IPS DF 4.7 (cell line): Measurements from ENCODE around the gene KCNK17.

Source experiments
- DNase-seq: peaks from one replicate; pipeline ENCODE4 v3.0.0-alpha.2; 2013; ENCODE audit warnings: low spot score; ENCODE audit errors: extremely low read depth

Gene KCNK17

GRCh38 chr6:39268721-39269120, 45.5 kb downstream of the KCNK17 start:
- no peak for DNase-seq

- no peak for DNase-seq
Measured at GRCh38 chr6:39268171-39268570, 46.0 kb downstream of the KCNK17 start.

- no peak for DNase-seq
Measured at GRCh38 chr6:39266782-39267355, 47.4 kb downstream of the KCNK17 start.

- DNase-seq = no peak
Measured at GRCh38 chr6:39266375-39266774, 47.8 kb downstream of the KCNK17 start.

- DNase-seq = peak; percentile 74
Measured at GRCh38 chr6:39263303-39264037, 50.7 kb downstream of the KCNK17 start.

GRCh38 chr6:39261751-39262150, 52.5 kb downstream of the KCNK17 start:
- no peak for DNase-seq

GRCh38 chr6:39260953-39261352, 53.3 kb downstream of the KCNK17 start:
- no peak for DNase-seq

GRCh38 chr6:39260456-39260855, 53.8 kb downstream of the KCNK17 start:
- no peak for DNase-seq

GRCh38 chr6:39256294-39256940, 57.8 kb downstream of the KCNK17 start:
- no peak for DNase-seq

- no peak for DNase-seq
Measured at GRCh38 chr6:39254999-39255535, 59.2 kb downstream of the KCNK17 start.

GRCh38 chr6:39251406-39251805, 62.8 kb downstream of the KCNK17 start:
- no peak for DNase-seq

GRCh38 chr6:39250507-39250906, 63.7 kb downstream of the KCNK17 start:
- DNase-seq = no peak

- DNase-seq = no peak
Measured at GRCh38 chr6:39249278-39249677, 64.9 kb downstream of the KCNK17 start.
